PC-3 (cell line): ENCODE data around the gene EPS8L2. TPM values are rescaled to one million over a fixed set of nuclear protein-coding genes. Genes with fewer than 3 reads are reported as not detected.

Source experiments
- ATAC-seq: fragments of 200-7000 bp; cut with Tn5 transposase; 2 replicates; pipeline ENCODE4 v1.9.1; 2020; ENCODE audit warnings: mild to moderate bottlenecking, moderate library complexity
- BruUV-seq: library from RNA; stranded (reverse); fragments of 400-500 nt; replicated peaks from 2 replicates; lab custom pipeline; 2021; lab: Mats Ljungman, UMichigan
- CTCF ChIA-PET: fragments of 300-600 bp; sonication (Branson Sonifier 250); formaldehyde crosslinking; loops from one replicate; lab custom pipeline; 2022; ENCODE audit warnings: antibody characterized with exemption; lab: Charles Lee
- POLR2A ChIA-PET: fragments of 300-600 bp; sonication (Branson Sonifier 250); formaldehyde crosslinking; loops from one replicate; lab custom pipeline; 2022; ENCODE audit warnings: antibody characterized with exemption; ENCODE audit not compliant: unreplicated experiment; lab: Charles Lee
- DNase-seq: peaks from one replicate; pipeline ENCODE4 v3.0.0-alpha.2; 2015
- H2AFZ ChIP-seq: fragments of 300-600 bp; sonication (generic); 2 replicates; pipeline ENCODE4 v1.6.0; 2016; ENCODE audit warnings: antibody characterized with exemption, low read length
- H3F3A ChIP-seq: fragments of 300-600 bp; sonication (generic); one replicate; pipeline ENCODE4 v1.6.0; 2017; ENCODE audit warnings: antibody characterized with exemption, low read length, control low read depth, mild to moderate bottlenecking; ENCODE audit not compliant: unreplicated experiment
- H3K27ac ChIP-seq: fragments of 300-600 bp; sonication (generic); 2 replicates; pipeline ENCODE4 v1.5.1; 2016; ENCODE audit warnings: mild to moderate bottlenecking, low read length
- H3K27me3 ChIP-seq: fragments of 300-600 bp; sonication (generic); 2 replicates; pipeline ENCODE4 v1.6.1; 2016; ENCODE audit warnings: low read length, mixed read lengths
- H3K36me3 ChIP-seq: fragments of 300-600 bp; sonication (generic); 2 replicates; pipeline ENCODE4 v1.6.1; 2016; ENCODE audit warnings: low read depth, mixed run types, low read length, mixed read lengths
- H3K4me1 ChIP-seq: fragments of 300-600 bp; sonication (generic); 2 replicates; pipeline ENCODE4 v1.5.1; 2016; ENCODE audit warnings: low read length; ENCODE audit not compliant: insufficient read depth
- H3K4me2 ChIP-seq: fragments of 300-600 bp; sonication (generic); 2 replicates; pipeline ENCODE4 v1.6.0; 2016; ENCODE audit warnings: low read length
- H3K4me3 ChIP-seq: fragments of 300-600 bp; sonication (generic); 2 replicates; pipeline ENCODE4 v1.5.1; 2016; ENCODE audit warnings: mild to moderate bottlenecking, low read length, mixed read lengths
- H3K79me2 ChIP-seq: fragments of 300-600 bp; sonication (generic); 2 replicates; pipeline ENCODE4 v1.6.1; 2017; ENCODE audit warnings: low read length, mixed read lengths
- H3K9ac ChIP-seq: fragments of 300-600 bp; sonication (generic); 2 replicates; pipeline ENCODE4 v1.6.0; 2016; ENCODE audit warnings: mild to moderate bottlenecking, low read length
- H3K9me2 ChIP-seq: fragments of 300-600 bp; sonication (generic); replicated peaks from 2 replicates; pipeline ENCODE4 v1.6.1; 2016; ENCODE audit warnings: mixed run types, low read length, mixed read lengths
- H3K9me3 ChIP-seq: fragments of 300-600 bp; sonication (generic); 2 replicates; pipeline ENCODE4 v1.6.1; 2016; ENCODE audit warnings: low read length, mixed read lengths
- H4K20me1 ChIP-seq: fragments of 300-600 bp; sonication (generic); 2 replicates; pipeline ENCODE4 v1.6.1; 2016; ENCODE audit warnings: low read length, mixed read lengths
- CTCF ChIP-seq: fragments of 300-600 bp; sonication (generic); conservative IDR thresholded peaks from 2 replicates; pipeline ENCODE4 v1.5.1; 2017; ENCODE audit warnings: antibody characterized with exemption, low read depth, mild to moderate bottlenecking, low read length
- EZH2 ChIP-seq: fragments of 300-600 bp; sonication (generic); IDR thresholded peaks from one replicate; pipeline ENCODE4 v1.6.1; 2017; ENCODE audit warnings: antibody characterized with exemption, mild to moderate bottlenecking, low read length; ENCODE audit not compliant: unreplicated experiment
- EZH2phosphoT487 ChIP-seq: fragments of 300-600 bp; sonication (generic); IDR thresholded peaks from 2 replicates; pipeline ENCODE4 v1.6.1; 2018; ENCODE audit warnings: mild to moderate bottlenecking, antibody characterized with exemption, low read length, borderline replicate concordance
- intact Hi-C: fragments of 100-400 bp; cut with micrococcal nuclease; formaldehyde crosslinking; loops from 2 replicates; pipeline ENCODE4 v1.9.0; 2023
- total RNA-seq: library from RNA; depleted of rRNA; stranded (reverse); fragments of >200 nt; gene quantifications from 2 replicates; pipeline ENCODE4 v1.2.3, GENCODE V29; 2014

EPS8L2 gene
- total RNA-seq, 1 experiment from 2014 or later, result 127 TPM

GRCh38 chr11:704228-704674 lies 1.8 kb upstream of the EPS8L2 start:
- ATAC-seq (no peak), DNase-seq (no peak)
- H3K36me3 ChIP-seq, result no peaks in the 10 kb centered on the region; the same call in 1 of the 2 replicates
- H3K27ac ChIP-seq, result peak overlapping the region; percentile 70
- BruUV-seq, result no TSS peak
- TF ChIP-seq EZH2 (no peak), CTCF (no peak), EZH2phosphoT487 (no peak)
- CTCF ChIA-PET, result interaction anchor here (1.0 kb wide), 1 partner anchor 24 kb away, joined by 4 read pairs; no protein-coding TSS in a partner anchor
- peaks cover 37% of the 10 kb centered on the region for H3K79me2 ChIP-seq
- H3K4me2 ChIP-seq, result peak overlapping the region; percentile 94
- intact Hi-C loops, result no loop called here
- POLR2A ChIA-PET, result interaction anchor here (0.5 kb wide), 2 partner anchors 10 to 12 kb away, joined by 3 to 12 read pairs; no protein-coding TSS in a partner anchor
- no peak overlapping the region for H3K9ac ChIP-seq
- H3F3A ChIP-seq, result no peaks in the 10 kb centered on the region
- no peaks in the 10 kb centered on the region; the same call in 1 of the 2 replicates for H4K20me1 ChIP-seq
- H3K4me1 ChIP-seq, result peaks cover 42% of the 10 kb centered on the region
- H3K27me3 ChIP-seq, result no peaks in the 10 kb centered on the region
- H3K4me3 ChIP-seq, result no peak overlapping the region
- H3K9me2 ChIP-seq, result no peaks in the 10 kb centered on the region
- H3K9me3 ChIP-seq, result no peaks in the 10 kb centered on the region
- H2AFZ ChIP-seq, result no peak overlapping the region

GRCh38 chr11:704781-705645 lies 1.0 kb upstream of the EPS8L2 start:
- no peaks in the 10 kb centered on the region for H3F3A ChIP-seq
- no peaks in the 10 kb centered on the region for H3K9me3 ChIP-seq
- H3K9me2 ChIP-seq, result no peaks in the 10 kb centered on the region
- H4K20me1 ChIP-seq, result no peaks in the 10 kb centered on the region; the same call in 1 of the 2 replicates
- ChIA-PET CTCF (interaction anchor here (1.0 kb wide), 1 partner anchor 23 kb away, joined by 4 read pairs; no protein-coding TSS in a partner anchor), POLR2A (interaction anchor here (0.5 to 0.6 kb wide), 3 partner anchors 11 to 79 kb away, joined by 3 to 12 read pairs (median 4); no protein-coding TSS in a partner anchor)
- peak overlapping the region; percentile 97 for H3K4me3 ChIP-seq
- ATAC-seq (peak; percentile 62), DNase-seq (peak; percentile 75)
- BruUV-seq, result TSS peak; percentile 19
- H3K4me1 ChIP-seq, result peaks cover 42% of the 10 kb centered on the region
- H2AFZ ChIP-seq, result peak overlapping the region; percentile 35; the same call in 1 of the 2 replicates
- TF ChIP-seq CTCF (no peak), EZH2phosphoT487 (no peak), EZH2 (no peak)
- H3K9ac ChIP-seq, result peak overlapping the region; percentile 88
- H3K79me2 ChIP-seq, result peaks cover 43% of the 10 kb centered on the region
- no peaks in the 10 kb centered on the region for H3K27me3 ChIP-seq
- intact Hi-C loops, result no loop called here
- H3K27ac ChIP-seq, result peak overlapping the region; percentile 70
- peak overlapping the region; percentile 94 for H3K4me2 ChIP-seq
- no peaks in the 10 kb centered on the region; the same call in 1 of the 2 replicates for H3K36me3 ChIP-seq
